ENCODE results near the gene CLSTN2.

The CLSTN2 gene

GRCh38 chr3:140113996-140114788, 179.2 kb downstream of the CLSTN2 start:
- Histone ChIP-seq H3K27ac (ENCODE audit: low read depth, low read length) (no peak overlapping the region), H3K4me3 (ENCODE audit: low read depth in 1 of 2, low read length in 2 of 2) (no peak overlapping the region), H3K4me1 (ENCODE audit: control insufficient read depth in 1 of 2, insufficient read depth in 2 of 2, low read length in 2 of 2) (no peaks in the 10 kb centered on the region), H3K36me3 (ENCODE audit: control insufficient read depth in 1 of 2, insufficient read depth in 2 of 2, low read length in 2 of 2) (no peaks in the 10 kb centered on the region), H3K27me3 (ENCODE audit: control insufficient read depth in 1 of 2, insufficient read depth in 2 of 2, low read length in 2 of 2) (no peaks in the 10 kb centered on the region), H3K9me3 (ENCODE audit: control insufficient read depth in 1 of 2, low read length in 2 of 2) (no peaks in the 10 kb centered on the region), H3K9ac (ENCODE audit: low read depth in 1 of 2, low read length in 2 of 2) (no peak overlapping the region)

- H3K4me1 ChIP-seq (ENCODE audit: control insufficient read depth in 1 of 2, insufficient read depth in 2 of 2, low read length in 2 of 2) = no peaks in the 10 kb centered on the region
Measured at GRCh38 chr3:140114789-140115080, 179.8 kb downstream of the CLSTN2 start.

GRCh38 chr3:140117096-140117526, 182.1 kb downstream of the CLSTN2 start:
- Histone ChIP-seq H3K27me3 (ENCODE audit: control insufficient read depth in 1 of 2, insufficient read depth in 2 of 2, low read length in 2 of 2) (no peaks in the 10 kb centered on the region), H3K9ac (ENCODE audit: low read depth in 1 of 2, low read length in 2 of 2) (no peak overlapping the region), H3K36me3 (ENCODE audit: control insufficient read depth in 1 of 2, insufficient read depth in 2 of 2, low read length in 2 of 2) (no peaks in the 10 kb centered on the region), H3K4me1 (ENCODE audit: control insufficient read depth in 1 of 2, insufficient read depth in 2 of 2, low read length in 2 of 2) (no peaks in the 10 kb centered on the region), H3K9me3 (ENCODE audit: control insufficient read depth in 1 of 2, low read length in 2 of 2) (no peaks in the 10 kb centered on the region), H3K4me3 (ENCODE audit: low read depth in 1 of 2, low read length in 2 of 2) (no peak overlapping the region), H3K27ac (ENCODE audit: low read depth, low read length) (no peak overlapping the region)

More at GRCh38 chr3:140114789-140115080, 179.8 kb downstream of the CLSTN2 start:
- no peaks in the 10 kb centered on the region for H3K9me3 ChIP-seq (ENCODE audit: control insufficient read depth in 1 of 2, low read length in 2 of 2)
- no peak overlapping the region for H3K27ac ChIP-seq (ENCODE audit: low read depth, low read length)
- no peak overlapping the region for H3K9ac ChIP-seq (ENCODE audit: low read depth in 1 of 2, low read length in 2 of 2)
- no peaks in the 10 kb centered on the region for H3K27me3 ChIP-seq (ENCODE audit: control insufficient read depth in 1 of 2, insufficient read depth in 2 of 2, low read length in 2 of 2)
- H3K4me3 ChIP-seq (ENCODE audit: low read depth in 1 of 2, low read length in 2 of 2) = no peak overlapping the region
- no peaks in the 10 kb centered on the region for H3K36me3 ChIP-seq (ENCODE audit: control insufficient read depth in 1 of 2, insufficient read depth in 2 of 2, low read length in 2 of 2)

GRCh38 chr3:140122183-140122582, 187.2 kb downstream of the CLSTN2 start:
- no peak overlapping the region for H3K27ac ChIP-seq (ENCODE audit: low read depth, low read length)
- H3K36me3 ChIP-seq (ENCODE audit: control insufficient read depth in 1 of 2, insufficient read depth in 2 of 2, low read length in 2 of 2) = no peaks in the 10 kb centered on the region
- no peaks in the 10 kb centered on the region for H3K27me3 ChIP-seq (ENCODE audit: control insufficient read depth in 1 of 2, insufficient read depth in 2 of 2, low read length in 2 of 2)
- no peak overlapping the region for H3K9ac ChIP-seq (ENCODE audit: low read depth in 1 of 2, low read length in 2 of 2)
- H3K4me1 ChIP-seq (ENCODE audit: control insufficient read depth in 1 of 2, insufficient read depth in 2 of 2, low read length in 2 of 2) = no peaks in the 10 kb centered on the region
- H3K9me3 ChIP-seq (ENCODE audit: control insufficient read depth in 1 of 2, low read length in 2 of 2) = no peaks in the 10 kb centered on the region
- no peak overlapping the region for H3K4me3 ChIP-seq (ENCODE audit: low read depth in 1 of 2, low read length in 2 of 2)

DNA sequence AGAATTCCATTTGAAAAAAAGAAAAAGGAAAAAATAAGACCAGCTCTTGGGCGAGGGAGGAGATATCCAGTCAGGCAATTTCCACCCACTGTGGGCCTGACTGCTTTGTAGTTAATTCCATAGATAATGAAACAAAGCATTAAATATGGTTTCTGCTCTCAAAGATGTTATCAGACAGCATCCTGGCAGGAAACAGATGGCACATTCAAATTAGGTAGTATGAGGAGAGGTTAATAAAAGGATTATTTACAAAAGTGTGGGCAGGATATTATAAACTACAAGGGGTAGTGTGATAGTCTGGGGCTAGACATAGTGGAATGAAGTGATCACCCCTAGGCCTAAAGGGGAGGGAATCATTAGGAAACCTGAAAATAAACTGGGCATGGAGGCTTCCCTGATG, 193.2 kb downstream of the CLSTN2 start:
- Histone ChIP-seq H3K9me3 (ENCODE audit: control insufficient read depth in 1 of 2, low read length in 2 of 2) (no peaks in the 10 kb centered on the region), H3K4me3 (ENCODE audit: low read depth in 1 of 2, low read length in 2 of 2) (no peak overlapping the region), H3K27ac (ENCODE audit: low read depth, low read length) (no peak overlapping the region), H3K36me3 (ENCODE audit: control insufficient read depth in 1 of 2, insufficient read depth in 2 of 2, low read length in 2 of 2) (no peaks in the 10 kb centered on the region), H3K9ac (ENCODE audit: low read depth in 1 of 2, low read length in 2 of 2) (no peak overlapping the region), H3K27me3 (ENCODE audit: control insufficient read depth in 1 of 2, insufficient read depth in 2 of 2, low read length in 2 of 2) (no peaks in the 10 kb centered on the region), H3K4me1 (ENCODE audit: control insufficient read depth in 1 of 2, insufficient read depth in 2 of 2, low read length in 2 of 2) (no peaks in the 10 kb centered on the region)

DNA sequence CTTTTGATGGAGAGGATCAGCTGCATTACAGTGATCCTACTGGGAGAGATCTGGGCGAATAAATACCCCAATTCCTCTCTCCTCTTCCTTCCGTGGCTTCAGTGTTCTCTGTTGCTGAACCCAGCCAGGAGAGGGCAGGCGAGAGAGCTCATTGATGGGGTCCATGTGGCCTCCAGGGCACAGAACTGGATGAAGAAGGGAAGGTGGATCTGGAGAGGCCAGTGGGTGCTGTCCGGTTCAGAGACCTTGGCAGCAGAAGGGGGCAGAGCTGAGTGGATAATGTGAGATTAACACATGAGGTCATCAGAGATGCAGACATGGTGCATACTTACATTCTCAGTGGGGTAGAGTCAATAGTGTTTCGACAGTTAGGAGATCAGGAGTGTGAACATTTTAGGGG, 193.6 kb downstream of the CLSTN2 start:
- no peak overlapping the region for H3K27ac ChIP-seq (ENCODE audit: low read depth, low read length)
- no peaks in the 10 kb centered on the region for H3K36me3 ChIP-seq (ENCODE audit: control insufficient read depth in 1 of 2, insufficient read depth in 2 of 2, low read length in 2 of 2)
- H3K9ac ChIP-seq (ENCODE audit: low read depth in 1 of 2, low read length in 2 of 2) = no peak overlapping the region
- no peaks in the 10 kb centered on the region for H3K4me1 ChIP-seq (ENCODE audit: control insufficient read depth in 1 of 2, insufficient read depth in 2 of 2, low read length in 2 of 2)
- no peak overlapping the region for H3K4me3 ChIP-seq (ENCODE audit: low read depth in 1 of 2, low read length in 2 of 2)
- H3K27me3 ChIP-seq (ENCODE audit: control insufficient read depth in 1 of 2, insufficient read depth in 2 of 2, low read length in 2 of 2) = no peaks in the 10 kb centered on the region
- no peaks in the 10 kb centered on the region for H3K9me3 ChIP-seq (ENCODE audit: control insufficient read depth in 1 of 2, low read length in 2 of 2)

GRCh38 chr3:140129768-140130284, 194.8 kb downstream of the CLSTN2 start:
- Histone ChIP-seq H3K27ac (ENCODE audit: low read depth, low read length) (no peak overlapping the region), H3K4me1 (ENCODE audit: control insufficient read depth in 1 of 2, insufficient read depth in 2 of 2, low read length in 2 of 2) (no peaks in the 10 kb centered on the region), H3K4me3 (ENCODE audit: low read depth in 1 of 2, low read length in 2 of 2) (no peak overlapping the region), H3K9ac (ENCODE audit: low read depth in 1 of 2, low read length in 2 of 2) (no peak overlapping the region), H3K27me3 (ENCODE audit: control insufficient read depth in 1 of 2, insufficient read depth in 2 of 2, low read length in 2 of 2) (no peaks in the 10 kb centered on the region), H3K36me3 (ENCODE audit: control insufficient read depth in 1 of 2, insufficient read depth in 2 of 2, low read length in 2 of 2) (no peaks in the 10 kb centered on the region), H3K9me3 (ENCODE audit: control insufficient read depth in 1 of 2, low read length in 2 of 2) (no peaks in the 10 kb centered on the region)

GRCh38 chr3:140131895-140132294, 196.9 kb downstream of the CLSTN2 start:
- H3K27ac ChIP-seq (ENCODE audit: low read depth, low read length) = no peak overlapping the region
- no peaks in the 10 kb centered on the region for H3K27me3 ChIP-seq (ENCODE audit: control insufficient read depth in 1 of 2, insufficient read depth in 2 of 2, low read length in 2 of 2)
- H3K4me1 ChIP-seq (ENCODE audit: control insufficient read depth in 1 of 2, insufficient read depth in 2 of 2, low read length in 2 of 2) = no peaks in the 10 kb centered on the region
- H3K9me3 ChIP-seq (ENCODE audit: control insufficient read depth in 1 of 2, low read length in 2 of 2) = no peaks in the 10 kb centered on the region
- H3K36me3 ChIP-seq (ENCODE audit: control insufficient read depth in 1 of 2, insufficient read depth in 2 of 2, low read length in 2 of 2) = no peaks in the 10 kb centered on the region
- no peak overlapping the region for H3K4me3 ChIP-seq (ENCODE audit: low read depth in 1 of 2, low read length in 2 of 2)
- no peak overlapping the region for H3K9ac ChIP-seq (ENCODE audit: low read depth in 1 of 2, low read length in 2 of 2)

- no peaks in the 10 kb centered on the region for H3K36me3 ChIP-seq (ENCODE audit: control insufficient read depth in 1 of 2, insufficient read depth in 2 of 2, low read length in 2 of 2)
- no peaks in the 10 kb centered on the region for H3K4me1 ChIP-seq (ENCODE audit: control insufficient read depth in 1 of 2, insufficient read depth in 2 of 2, low read length in 2 of 2)
- H3K9ac ChIP-seq (ENCODE audit: low read depth in 1 of 2, low read length in 2 of 2) = no peak overlapping the region
- no peaks in the 10 kb centered on the region for H3K9me3 ChIP-seq (ENCODE audit: control insufficient read depth in 1 of 2, low read length in 2 of 2)
- H3K27ac ChIP-seq (ENCODE audit: low read depth, low read length) = no peak overlapping the region
- no peak overlapping the region for H3K4me3 ChIP-seq (ENCODE audit: low read depth in 1 of 2, low read length in 2 of 2)
- no peaks in the 10 kb centered on the region for H3K27me3 ChIP-seq (ENCODE audit: control insufficient read depth in 1 of 2, insufficient read depth in 2 of 2, low read length in 2 of 2)
Measured at GRCh38 chr3:140134231-140134965, 199.4 kb downstream of the CLSTN2 start.

GRCh38 chr3:140135461-140135860, 200.5 kb downstream of the CLSTN2 start:
- Histone ChIP-seq H3K9ac (ENCODE audit: low read depth in 1 of 2, low read length in 2 of 2) (no peak overlapping the region), H3K36me3 (ENCODE audit: control insufficient read depth in 1 of 2, insufficient read depth in 2 of 2, low read length in 2 of 2) (no peaks in the 10 kb centered on the region), H3K4me3 (ENCODE audit: low read depth in 1 of 2, low read length in 2 of 2) (no peak overlapping the region), H3K27ac (ENCODE audit: low read depth, low read length) (no peak overlapping the region), H3K4me1 (ENCODE audit: control insufficient read depth in 1 of 2, insufficient read depth in 2 of 2, low read length in 2 of 2) (no peaks in the 10 kb centered on the region), H3K27me3 (ENCODE audit: control insufficient read depth in 1 of 2, insufficient read depth in 2 of 2, low read length in 2 of 2) (no peaks in the 10 kb centered on the region), H3K9me3 (ENCODE audit: control insufficient read depth in 1 of 2, low read length in 2 of 2) (no peaks in the 10 kb centered on the region)

Measured in duodenal mucosa (tissue), 2 donors.